Measurements from ENCODE around the gene DNAAF1. TPM values are rescaled to one million over a fixed set of nuclear protein-coding genes. Genes with fewer than 3 reads are reported as not detected.

DNAAF1 gene
- total RNA-seq, 1 donor from 2014 or later, result 0.18 TPM

DNA sequence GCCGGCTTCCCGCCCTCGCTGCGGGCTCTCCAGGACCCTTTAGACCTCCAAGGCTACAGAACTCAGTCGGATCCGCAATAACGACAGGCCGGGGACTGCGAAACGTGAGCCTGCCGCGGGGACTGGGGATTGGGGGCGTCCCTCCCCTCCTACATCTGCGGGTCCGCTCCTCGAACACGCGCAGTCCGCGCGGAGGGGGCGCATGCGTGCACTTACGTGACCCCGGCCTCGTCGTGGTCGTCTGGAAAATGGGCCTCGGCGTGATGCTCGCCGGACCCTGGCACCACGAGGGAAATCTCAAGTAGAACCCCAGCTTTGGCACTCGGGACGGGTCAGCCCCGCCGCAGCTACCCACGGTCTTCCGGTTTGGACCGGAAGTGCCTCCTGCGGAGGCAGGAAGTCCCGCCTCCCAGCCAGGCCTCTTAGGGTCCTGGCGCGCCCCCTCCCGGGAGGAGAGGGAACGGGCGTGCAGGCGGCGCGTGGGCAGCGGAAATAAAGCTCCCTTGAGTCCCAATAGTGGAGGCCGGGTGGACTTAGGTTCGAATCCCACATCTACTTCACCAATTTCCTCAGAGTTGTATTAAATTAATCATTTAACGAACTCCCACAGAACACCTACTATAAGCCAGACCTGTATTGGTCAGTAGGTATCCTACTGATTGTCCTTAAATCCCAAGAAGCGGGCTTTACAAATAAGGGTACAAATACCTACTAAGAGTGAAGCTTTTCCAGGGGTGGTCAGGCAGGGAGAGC is 41.8 kb downstream of the DNAAF1 start, which contains the start of gene TAF1C:
Gene TAF1C (minus strand): TSS at position 373 of the 753 bp plus-strand sequence. CDS start 2,069 bp downstream, outside the sequence.
- H3K4me1 Mint-ChIP-seq (ENCODE audit: unreplicated experiment), result peaks cover 17% of the 10 kb centered on the region
- peaks cover 15% of the 10 kb centered on the region for H3K36me3 Mint-ChIP-seq (ENCODE audit: low read depth, unreplicated experiment)
- no peaks in the 10 kb centered on the region for H3K27me3 Mint-ChIP-seq (ENCODE audit: unreplicated experiment)
- no peaks in the 10 kb centered on the region for H3K9me3 Mint-ChIP-seq (ENCODE audit: unreplicated experiment)
- peak within 1 kb of the TSS; percentile 64 for H3K27ac Mint-ChIP-seq (ENCODE audit: unreplicated experiment)
- TF ChIP-seq, protein P1, sequence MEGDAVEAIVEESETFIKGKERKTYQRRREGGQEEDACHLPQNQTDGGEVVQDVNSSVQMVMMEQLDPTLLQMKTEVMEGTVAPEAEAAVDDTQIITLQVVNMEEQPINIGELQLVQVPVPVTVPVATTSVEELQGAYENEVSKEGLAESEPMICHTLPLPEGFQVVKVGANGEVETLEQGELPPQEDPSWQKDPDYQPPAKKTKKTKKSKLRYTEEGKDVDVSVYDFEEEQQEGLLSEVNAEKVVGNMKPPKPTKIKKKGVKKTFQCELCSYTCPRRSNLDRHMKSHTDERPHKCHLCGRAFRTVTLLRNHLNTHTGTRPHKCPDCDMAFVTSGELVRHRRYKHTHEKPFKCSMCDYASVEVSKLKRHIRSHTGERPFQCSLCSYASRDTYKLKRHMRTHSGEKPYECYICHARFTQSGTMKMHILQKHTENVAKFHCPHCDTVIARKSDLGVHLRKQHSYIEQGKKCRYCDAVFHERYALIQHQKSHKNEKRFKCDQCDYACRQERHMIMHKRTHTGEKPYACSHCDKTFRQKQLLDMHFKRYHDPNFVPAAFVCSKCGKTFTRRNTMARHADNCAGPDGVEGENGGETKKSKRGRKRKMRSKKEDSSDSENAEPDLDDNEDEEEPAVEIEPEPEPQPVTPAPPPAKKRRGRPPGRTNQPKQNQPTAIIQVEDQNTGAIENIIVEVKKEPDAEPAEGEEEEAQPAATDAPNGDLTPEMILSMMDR (IDR thresholded peaks at IDR 0.05; ENCODE audit: unreplicated experiment), result peak; percentile 93
- DNase-seq (ENCODE audit: low spot score), result peak; percentile 94
- H3K4me3 Mint-ChIP-seq (ENCODE audit: unreplicated experiment), result peak within 1 kb of the TSS; percentile 95

DNA sequence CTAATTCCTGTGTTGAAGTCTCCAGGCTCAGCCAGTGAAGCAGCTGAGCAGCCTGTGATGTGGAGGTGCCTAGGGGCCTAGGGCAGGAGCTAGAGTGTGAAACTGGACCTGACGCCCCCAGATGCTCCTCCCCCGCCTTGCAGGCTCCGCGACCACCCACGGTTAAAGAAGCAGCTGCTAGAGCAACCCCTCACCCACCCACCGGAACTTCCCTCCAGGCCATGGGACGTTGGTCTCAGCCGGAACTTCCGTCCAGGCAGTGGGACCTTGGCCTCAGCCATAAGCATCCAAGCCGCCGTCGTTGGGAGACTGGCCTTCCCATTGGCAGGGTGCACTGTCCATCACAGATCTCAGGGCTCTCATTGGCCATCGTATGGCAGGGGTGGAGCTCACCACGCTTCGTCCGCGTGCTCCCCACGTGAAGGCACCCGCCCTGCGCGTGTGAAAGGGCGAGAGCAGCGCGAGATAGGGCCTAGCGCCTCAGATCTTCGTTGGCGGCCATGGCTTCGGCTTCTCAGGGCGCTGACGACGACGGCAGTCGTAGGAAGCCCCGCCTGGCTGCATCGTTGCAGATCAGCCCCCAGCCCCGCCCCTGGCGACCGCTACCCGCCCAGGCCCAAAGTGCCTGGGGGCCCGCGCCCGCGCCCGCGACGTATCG is 45.8 kb downstream of the DNAAF1 start, which contains the start of gene ADAD2:
Gene ADAD2 (plus strand): TSS at position 427 of the 658 bp plus-strand sequence. CDS start 74 bp downstream, at position 501.
- no peak within 1 kb of the TSS for H3K27ac Mint-ChIP-seq (ENCODE audit: unreplicated experiment)
- DNase-seq (ENCODE audit: low spot score), result no peak
- TF ChIP-seq, protein P1 (IDR thresholded peaks at IDR 0.05; ENCODE audit: unreplicated experiment), result no peak
- no peaks in the 10 kb centered on the region for H3K9me3 Mint-ChIP-seq (ENCODE audit: unreplicated experiment)
- H3K27me3 Mint-ChIP-seq (ENCODE audit: unreplicated experiment), result no peaks in the 10 kb centered on the region
- peaks cover 21% of the 10 kb centered on the region for H3K4me1 Mint-ChIP-seq (ENCODE audit: unreplicated experiment)
- H3K36me3 Mint-ChIP-seq (ENCODE audit: low read depth, unreplicated experiment), result no peaks in the 10 kb centered on the region
- H3K4me3 Mint-ChIP-seq (ENCODE audit: unreplicated experiment), result no peak within 1 kb of the TSS

DNA sequence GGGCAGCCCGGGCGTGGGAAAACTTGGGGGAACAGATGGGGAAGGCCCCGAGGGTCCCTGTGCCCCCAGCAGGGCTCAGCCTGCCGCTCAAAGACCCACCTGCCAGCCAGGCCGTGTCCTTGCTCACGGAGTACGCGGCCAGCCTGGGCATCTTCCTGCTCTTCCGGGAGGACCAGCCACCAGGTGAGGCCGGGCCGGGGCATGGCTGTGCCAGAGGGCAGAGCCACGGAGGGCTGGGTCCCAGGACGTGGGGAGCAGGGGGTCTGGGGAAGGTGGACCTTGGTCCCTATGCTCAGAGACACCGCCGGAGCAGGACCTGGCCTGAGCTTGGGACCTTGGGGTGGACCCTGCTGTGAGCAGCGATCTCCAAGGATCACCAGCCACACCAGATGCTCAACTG is 46.4 kb downstream of the DNAAF1 start:
- H3K27ac Mint-ChIP-seq (ENCODE audit: unreplicated experiment), result no peak overlapping the region
- H3K4me1 Mint-ChIP-seq (ENCODE audit: unreplicated experiment), result peaks cover 17% of the 10 kb centered on the region
- no peak for DNase-seq (ENCODE audit: low spot score)
- H3K27me3 Mint-ChIP-seq (ENCODE audit: unreplicated experiment), result no peaks in the 10 kb centered on the region
- H3K4me3 Mint-ChIP-seq (ENCODE audit: unreplicated experiment), result no peak overlapping the region
- no peaks in the 10 kb centered on the region for H3K9me3 Mint-ChIP-seq (ENCODE audit: unreplicated experiment)
- TF ChIP-seq, protein P1 (IDR thresholded peaks at IDR 0.05; ENCODE audit: unreplicated experiment), result no peak
- no peaks in the 10 kb centered on the region for H3K36me3 Mint-ChIP-seq (ENCODE audit: low read depth, unreplicated experiment)

DNA sequence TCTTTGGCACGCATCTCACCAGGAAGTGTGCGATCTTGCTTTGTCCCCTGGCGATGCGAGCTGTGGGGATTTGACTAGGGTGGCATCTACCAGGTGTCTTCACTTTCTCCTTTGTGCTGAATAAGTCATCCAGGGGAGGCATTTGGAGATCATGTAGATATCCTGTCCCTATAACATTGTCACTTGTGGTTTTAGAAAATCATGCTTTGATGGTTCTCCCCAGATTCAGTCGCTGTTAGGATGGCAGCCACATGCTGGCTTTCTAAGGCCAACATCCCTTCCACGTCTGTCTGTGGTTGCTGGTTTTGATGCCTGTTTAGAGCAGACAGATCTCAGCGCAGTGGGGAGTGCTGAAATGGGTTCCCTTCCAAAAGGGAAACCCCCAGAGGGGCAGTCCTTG is 48.4 kb downstream of the DNAAF1 start:
- H3K27ac Mint-ChIP-seq (ENCODE audit: unreplicated experiment), result no peak overlapping the region
- H3K27me3 Mint-ChIP-seq (ENCODE audit: unreplicated experiment), result peaks cover 3% of the 10 kb centered on the region
- TF ChIP-seq, protein P1 (IDR thresholded peaks at IDR 0.05; ENCODE audit: unreplicated experiment), result no peak
- no peaks in the 10 kb centered on the region for H3K36me3 Mint-ChIP-seq (ENCODE audit: low read depth, unreplicated experiment)
- no peaks in the 10 kb centered on the region for H3K9me3 Mint-ChIP-seq (ENCODE audit: unreplicated experiment)
- H3K4me1 Mint-ChIP-seq (ENCODE audit: unreplicated experiment), result peaks cover 17% of the 10 kb centered on the region
- no peak for DNase-seq (ENCODE audit: low spot score)
- H3K4me3 Mint-ChIP-seq (ENCODE audit: unreplicated experiment), result no peak overlapping the region

DNA sequence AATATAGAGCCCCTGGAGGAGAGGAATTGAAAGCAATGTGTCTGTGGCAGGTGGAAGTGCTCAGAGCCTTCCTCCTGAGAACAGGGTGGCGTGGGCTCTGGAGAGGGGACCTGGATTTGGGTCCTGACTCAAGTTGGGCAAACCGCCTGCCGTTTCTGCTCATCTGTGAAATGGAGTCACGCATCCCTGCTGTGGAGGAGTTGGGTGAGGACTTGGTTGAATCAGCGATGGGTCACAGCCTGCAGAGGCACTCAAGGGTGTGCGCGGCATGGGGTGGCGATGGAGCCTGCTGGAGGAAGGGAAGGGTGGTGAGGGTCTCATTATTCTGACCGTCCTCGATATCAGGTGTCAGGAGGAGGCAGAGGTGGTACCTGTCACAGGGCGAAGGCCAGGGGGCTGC is 48.9 kb downstream of the DNAAF1 start:
- H3K27me3 Mint-ChIP-seq (ENCODE audit: unreplicated experiment), result peaks cover 4% of the 10 kb centered on the region
- peaks cover 17% of the 10 kb centered on the region for H3K4me1 Mint-ChIP-seq (ENCODE audit: unreplicated experiment)
- no peaks in the 10 kb centered on the region for H3K9me3 Mint-ChIP-seq (ENCODE audit: unreplicated experiment)
- TF ChIP-seq, protein P1 (IDR thresholded peaks at IDR 0.05; ENCODE audit: unreplicated experiment), result no peak
- no peak overlapping the region for H3K4me3 Mint-ChIP-seq (ENCODE audit: unreplicated experiment)
- DNase-seq (ENCODE audit: low spot score), result no peak
- no peaks in the 10 kb centered on the region for H3K36me3 Mint-ChIP-seq (ENCODE audit: low read depth, unreplicated experiment)
- H3K27ac Mint-ChIP-seq (ENCODE audit: unreplicated experiment), result no peak overlapping the region

Measured in endothelial cell (in vitro differentiated cells).